ENCODE data around the gene CCDC148. TPM values are rescaled to one million over a fixed set of nuclear protein-coding genes. Genes with fewer than 3 reads are reported as not detected.
A peak's percentile ranks its signal among the peaks of the same experiment; 100 is the strongest.

The CCDC148 gene
- total RNA-seq, 1 donor from 2014 or later, result not detected

DNA sequence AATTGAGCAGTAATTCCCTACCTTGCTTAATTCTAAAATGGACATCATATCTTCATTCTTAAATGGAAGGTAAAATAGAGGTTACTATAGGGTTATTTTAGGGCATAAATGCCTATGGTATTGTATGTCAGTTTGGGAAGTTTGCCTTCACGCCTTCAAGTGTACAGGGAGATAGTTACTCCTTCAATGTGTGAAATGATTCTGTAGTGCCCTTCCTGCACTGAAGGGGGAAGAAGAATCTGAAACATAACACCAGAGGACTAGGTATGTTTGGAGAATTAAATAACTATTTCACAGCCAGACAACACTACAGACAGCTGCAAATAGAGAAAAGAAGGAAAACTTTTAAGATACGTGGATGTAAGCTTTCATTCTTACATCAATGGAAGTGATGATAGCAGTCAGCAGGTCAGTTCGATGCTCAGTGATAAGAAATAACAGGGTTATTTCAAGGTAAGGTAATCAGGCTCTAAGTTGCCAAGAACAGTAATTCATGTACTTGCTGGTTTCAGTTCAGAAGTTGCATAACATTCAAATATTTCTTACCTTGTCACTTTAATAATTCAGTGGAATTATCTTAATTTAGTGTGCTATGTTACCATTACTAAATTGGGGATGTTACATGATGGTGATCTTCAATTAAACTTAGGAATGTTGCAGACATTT, 4.2 kb upstream of the CCDC148 start:
- CTCF ChIA-PET, result no interaction called here
- intact Hi-C loops (cut with micrococcal nuclease), result no loop called here
- Mint-ChIP-seq H3K4me1 (peaks cover 18% of the 10 kb centered on the region), H3K27me3 (peaks cover 8% of the 10 kb centered on the region), H3K4me3 (no peak overlapping the region), H3K9me3 (no peaks in the 10 kb centered on the region), H3K36me3 (ENCODE audit: low read depth) (peaks cover 5% of the 10 kb centered on the region), H3K27ac (no peak overlapping the region)
- TF ChIP-seq, protein P1, sequence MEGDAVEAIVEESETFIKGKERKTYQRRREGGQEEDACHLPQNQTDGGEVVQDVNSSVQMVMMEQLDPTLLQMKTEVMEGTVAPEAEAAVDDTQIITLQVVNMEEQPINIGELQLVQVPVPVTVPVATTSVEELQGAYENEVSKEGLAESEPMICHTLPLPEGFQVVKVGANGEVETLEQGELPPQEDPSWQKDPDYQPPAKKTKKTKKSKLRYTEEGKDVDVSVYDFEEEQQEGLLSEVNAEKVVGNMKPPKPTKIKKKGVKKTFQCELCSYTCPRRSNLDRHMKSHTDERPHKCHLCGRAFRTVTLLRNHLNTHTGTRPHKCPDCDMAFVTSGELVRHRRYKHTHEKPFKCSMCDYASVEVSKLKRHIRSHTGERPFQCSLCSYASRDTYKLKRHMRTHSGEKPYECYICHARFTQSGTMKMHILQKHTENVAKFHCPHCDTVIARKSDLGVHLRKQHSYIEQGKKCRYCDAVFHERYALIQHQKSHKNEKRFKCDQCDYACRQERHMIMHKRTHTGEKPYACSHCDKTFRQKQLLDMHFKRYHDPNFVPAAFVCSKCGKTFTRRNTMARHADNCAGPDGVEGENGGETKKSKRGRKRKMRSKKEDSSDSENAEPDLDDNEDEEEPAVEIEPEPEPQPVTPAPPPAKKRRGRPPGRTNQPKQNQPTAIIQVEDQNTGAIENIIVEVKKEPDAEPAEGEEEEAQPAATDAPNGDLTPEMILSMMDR (IDR thresholded peaks at IDR 0.05), result no peak
- POLR2A ChIA-PET, result no interaction called here
- DNase-seq (no peak), ATAC-seq (ENCODE audit: low read depth) (no peak)

DNA sequence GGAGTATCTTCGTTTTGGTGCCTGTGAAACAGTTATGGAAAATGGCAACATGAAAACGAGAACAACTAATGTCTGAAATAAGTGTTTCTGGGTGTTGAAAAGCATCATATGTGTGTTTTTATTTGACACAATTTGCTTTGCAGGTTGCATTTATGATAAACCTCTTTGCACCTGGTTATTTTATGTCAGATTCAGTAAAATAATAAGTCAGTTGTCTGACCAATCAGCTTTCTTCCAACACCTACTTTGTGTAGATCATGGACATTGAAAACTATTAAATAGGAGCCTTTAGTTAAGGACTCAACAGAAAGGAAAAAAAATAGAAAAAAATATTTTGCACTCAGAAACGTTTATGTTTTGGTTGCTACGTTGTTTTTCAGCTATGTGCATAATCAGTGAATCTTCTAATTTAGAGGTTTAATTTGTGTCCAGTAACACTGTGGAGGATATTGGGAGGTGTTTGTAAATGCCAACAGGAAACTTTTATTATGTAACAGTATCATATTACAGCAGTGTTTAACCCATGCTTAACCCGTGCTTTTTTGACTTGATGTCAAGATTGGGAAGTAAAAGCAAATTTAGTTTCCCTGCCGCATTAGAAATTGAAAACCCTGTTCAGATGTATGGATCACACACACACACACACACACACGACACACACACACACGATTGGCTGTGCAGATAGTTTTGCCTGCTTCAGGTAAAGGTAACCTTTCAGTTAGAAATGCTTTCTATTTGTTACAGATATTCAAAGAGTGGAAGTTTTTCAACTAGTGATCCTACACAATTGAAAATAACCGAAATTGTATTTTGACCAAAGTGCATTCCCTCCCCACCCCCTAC, 2.8 kb upstream of the CCDC148 start:
- ATAC-seq (ENCODE audit: low read depth), result no peak
- DNase-seq, result no peak
- Mint-ChIP-seq H3K4me1 (peaks cover 18% of the 10 kb centered on the region), H3K9me3 (no peaks in the 10 kb centered on the region), H3K27me3 (peaks cover 8% of the 10 kb centered on the region), H3K4me3 (no peak overlapping the region), H3K36me3 (ENCODE audit: low read depth) (peaks cover 5% of the 10 kb centered on the region), H3K27ac (no peak overlapping the region)
- TF ChIP-seq, protein P1 (IDR thresholded peaks at IDR 0.05), result no peak
- intact Hi-C loops (cut with micrococcal nuclease), result loop anchor here (5.0 to 10.0 kb wide), 4 partner anchors 828 to 1055 kb away; partner anchors contain the start of genes ACVR1C and WDSUB1
- CTCF ChIA-PET, result no interaction called here
- POLR2A ChIA-PET, result interaction anchor here (0.7 kb wide), 1 partner anchor 271 kb away, joined by 4 read pairs; no protein-coding TSS in a partner anchor

- TF ChIP-seq, protein P1 (IDR thresholded peaks at IDR 0.05), result no peak
- no peak overlapping the region for H3K27ac Mint-ChIP-seq
- H3K4me1 Mint-ChIP-seq, result peaks cover 18% of the 10 kb centered on the region
- H3K27me3 Mint-ChIP-seq, result peaks cover 10% of the 10 kb centered on the region
- no peak for ATAC-seq (ENCODE audit: low read depth)
- ChIA-PET CTCF (no interaction called here), POLR2A (interaction anchor here (0.7 kb wide), 1 partner anchor 270 kb away, joined by 4 read pairs; no protein-coding TSS in a partner anchor)
- H3K9me3 Mint-ChIP-seq, result no peaks in the 10 kb centered on the region
- intact Hi-C loops (cut with micrococcal nuclease), result loop anchor here (1.0 to 10.0 kb wide), 5 partner anchors 582 to 1056 kb away; partner anchors contain the start of genes ACVR1, ACVR1C and WDSUB1
- peak overlapping the region; percentile 92 for H3K4me3 Mint-ChIP-seq
- peaks cover 5% of the 10 kb centered on the region for H3K36me3 Mint-ChIP-seq (ENCODE audit: low read depth)
- DNase-seq, result no peak
Observed at GRCh38 chr2:158458617-158458920, 2.0 kb upstream of the CCDC148 start.

DNA sequence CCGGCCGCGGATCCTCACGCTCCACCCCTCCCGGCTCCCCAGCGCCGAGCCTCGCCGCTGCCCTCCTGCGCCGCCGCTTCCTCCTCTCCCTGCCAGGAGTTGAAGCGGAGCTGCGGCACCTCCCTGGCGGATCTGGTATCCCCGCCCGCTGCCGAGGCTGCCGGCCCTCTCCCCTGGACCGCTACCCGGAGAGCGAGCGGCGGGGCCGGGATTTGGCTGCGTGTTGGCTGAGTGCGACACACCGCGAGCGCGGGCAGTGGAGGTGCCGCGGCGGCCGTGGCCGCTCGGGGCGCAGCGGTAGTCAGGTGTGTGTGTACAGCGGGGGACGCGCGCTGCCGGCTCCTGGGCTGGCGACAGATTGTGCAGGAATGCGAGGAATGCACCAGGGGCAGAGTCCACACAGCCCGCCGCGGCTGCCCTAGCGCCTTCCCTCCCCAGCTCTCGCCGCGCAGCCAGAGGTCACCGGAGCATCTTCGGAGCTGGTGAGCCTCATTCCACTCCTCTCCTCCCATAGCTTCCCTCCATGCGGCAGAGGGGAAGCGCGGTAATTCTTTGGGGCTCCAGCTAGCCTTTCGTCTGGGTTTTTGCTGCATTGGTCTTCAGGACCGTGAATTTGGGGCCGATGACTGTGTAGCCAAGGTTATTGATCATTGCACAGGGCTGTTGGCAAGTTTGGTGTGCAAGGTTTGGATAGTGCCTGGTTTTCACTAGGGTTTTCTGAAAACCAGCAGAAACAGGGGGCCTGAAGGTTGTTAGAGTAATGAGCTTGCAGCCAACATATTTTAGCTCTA, 1.5 kb upstream of the CCDC148 start:
- TF ChIP-seq, protein P1 (IDR thresholded peaks at IDR 0.05), result no peak
- Mint-ChIP-seq H3K4me3 (peak overlapping the region; percentile 92), H3K36me3 (ENCODE audit: low read depth) (peaks cover 5% of the 10 kb centered on the region), H3K4me1 (peaks cover 18% of the 10 kb centered on the region), H3K27ac (peak overlapping the region; percentile 25), H3K27me3 (peaks cover 12% of the 10 kb centered on the region), H3K9me3 (no peaks in the 10 kb centered on the region)
- CTCF ChIA-PET, result interaction anchor here (2.2 kb wide), 1 partner anchor 278 kb away, joined by 6 read pairs; no protein-coding TSS in a partner anchor
- ATAC-seq (ENCODE audit: low read depth) (peak; percentile 22), DNase-seq (no peak)
- POLR2A ChIA-PET, result no interaction called here
- intact Hi-C loops (cut with micrococcal nuclease), result loop anchor here (1.0 to 10.0 kb wide), 7 partner anchors 267 to 1255 kb away; partner anchors contain the start of genes ACVR1, ACVR1C, MARCHF7 and WDSUB1
